Skeletal muscle satellite cell (primary cell): ENCODE data around the gene MFSD6L. TPM values are rescaled to one million over a fixed set of nuclear protein-coding genes. Genes with fewer than 3 reads are reported as not detected.

Source experiments
- H3K27me3 ChIP-seq: 2 replicates; pipeline ENCODE4 v1.7.0; 2013; ENCODE audit warnings: low read length; ENCODE audit not compliant: control insufficient read depth, insufficient read depth
- H3K36me3 ChIP-seq: 2 replicates; pipeline ENCODE4 v1.7.0; 2013; ENCODE audit warnings: mild to moderate bottlenecking, control low read depth, low read length; ENCODE audit not compliant: insufficient read depth
- H3K4me1 ChIP-seq: 2 replicates; pipeline ENCODE4 v1.7.0; 2013; ENCODE audit warnings: low read length; ENCODE audit not compliant: control insufficient read depth, insufficient read depth
- H3K4me2 ChIP-seq: 2 replicates; pipeline ENCODE4 v1.7.0; 2013; ENCODE audit warnings: mild to moderate bottlenecking, low read length
- H3K4me3 ChIP-seq: 2 replicates; pipeline ENCODE4 v1.7.0; 2013; ENCODE audit warnings: low read length
- H3K9ac ChIP-seq: 2 replicates; pipeline ENCODE4 v1.7.0; 2013; ENCODE audit warnings: mild to moderate bottlenecking, low read depth, low read length, moderate library complexity
- H3K9me3 ChIP-seq: replicated peaks from 2 replicates; pipeline ENCODE4 v1.7.0; 2013; ENCODE audit warnings: mild to moderate bottlenecking, control low read depth, low read length
- total RNA-seq: library from RNA; depleted of rRNA; stranded (reverse); fragments of >200 nt; gene quantifications from 2 replicates; pipeline ENCODE4 v1.2.3, GENCODE V29; 2012; rRNA removed

MFSD6L gene, protein sequence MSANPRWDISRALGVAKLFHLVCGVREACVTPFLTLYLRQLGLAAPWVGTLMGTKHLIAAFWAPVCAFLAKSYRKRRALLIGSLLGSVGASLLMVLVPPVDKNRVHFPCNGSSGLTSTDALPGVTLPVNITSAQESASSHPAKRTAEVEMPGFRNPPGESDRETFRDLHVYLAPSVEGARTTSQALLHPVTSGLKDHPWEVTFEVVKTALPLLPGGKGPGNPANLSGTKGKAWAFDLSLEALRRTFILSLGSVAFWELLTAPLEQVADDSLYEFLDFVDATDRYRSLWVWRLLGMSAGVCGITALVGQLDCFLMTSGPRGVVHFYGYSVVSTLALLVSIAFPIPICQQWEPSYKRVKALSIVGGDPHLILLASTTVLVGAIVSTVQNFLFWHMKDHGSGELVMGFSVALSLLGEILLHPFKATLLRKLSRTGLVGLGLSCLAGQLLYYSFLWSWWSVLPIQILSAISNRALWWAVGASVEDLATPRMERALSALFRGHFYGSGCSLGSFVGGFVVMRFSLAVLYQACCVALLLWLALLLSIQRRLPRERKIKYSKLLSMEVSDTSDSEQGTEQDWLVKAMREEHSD
- not detected in 2 replicates for total RNA-seq

- Histone ChIP-seq H3K27me3 (peaks cover 7% of the 10 kb centered on the region), H3K36me3 (no peaks in the 10 kb centered on the region), H3K4me2 (no peak within 1 kb of the TSS), H3K4me3 (no peak within 1 kb of the TSS), H3K9ac (no peak within 1 kb of the TSS), H3K4me1 (no peaks in the 10 kb centered on the region), H3K9me3 (no peaks in the 10 kb centered on the region)
Observed at GRCh38 chr17:8798846-8799569, at the start of gene MFSD6L. Gene MFSD6L, minus strand, starts transcription at chr17:8799365. Its CDS starts 245 bp downstream, at chr17:8799120.

DNA sequence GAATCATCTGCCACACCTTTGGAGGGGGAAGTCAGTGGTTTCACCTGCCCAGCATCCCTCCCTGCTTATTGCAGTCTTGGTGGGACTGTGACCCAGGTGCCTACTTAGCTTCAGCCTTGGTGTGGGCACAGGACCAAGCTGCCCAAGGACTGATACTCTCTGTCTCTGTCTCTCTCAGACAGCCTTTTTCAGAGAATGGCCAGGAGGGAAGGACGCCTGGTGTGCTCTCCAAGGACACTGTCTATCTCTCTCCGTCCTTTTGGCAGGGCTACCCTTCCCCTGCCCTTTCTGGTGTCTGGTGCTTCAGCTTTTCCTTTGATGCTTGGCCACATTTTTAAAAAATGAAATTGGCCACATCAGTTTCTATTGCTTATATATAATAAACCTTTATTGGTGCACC lies 48.7 kb upstream of the MFSD6L start:
- Histone ChIP-seq H3K27me3 (no peaks in the 10 kb centered on the region), H3K4me3 (no peak overlapping the region), H3K9ac (no peak overlapping the region), H3K36me3 (no peaks in the 10 kb centered on the region), H3K9me3 (no peaks in the 10 kb centered on the region), H3K4me2 (no peak overlapping the region), H3K4me1 (no peaks in the 10 kb centered on the region)

- H3K4me1 ChIP-seq: no peaks in the 10 kb centered on the region
- no peak overlapping the region for H3K4me2 ChIP-seq
Observed at GRCh38 chr17:8846768-8847211, 47.6 kb upstream of the MFSD6L start.

GRCh38 chr17:8844229-8845218 lies 45.4 kb upstream of the MFSD6L start:
- no peaks in the 10 kb centered on the region for H3K36me3 ChIP-seq

More at GRCh38 chr17:8846768-8847211, 47.6 kb upstream of the MFSD6L start:
- H3K9me3 ChIP-seq: no peaks in the 10 kb centered on the region
- H3K27me3 ChIP-seq: no peaks in the 10 kb centered on the region
- no peaks in the 10 kb centered on the region for H3K36me3 ChIP-seq
- H3K4me3 ChIP-seq: no peak overlapping the region
- H3K9ac ChIP-seq: no peak overlapping the region

DNA sequence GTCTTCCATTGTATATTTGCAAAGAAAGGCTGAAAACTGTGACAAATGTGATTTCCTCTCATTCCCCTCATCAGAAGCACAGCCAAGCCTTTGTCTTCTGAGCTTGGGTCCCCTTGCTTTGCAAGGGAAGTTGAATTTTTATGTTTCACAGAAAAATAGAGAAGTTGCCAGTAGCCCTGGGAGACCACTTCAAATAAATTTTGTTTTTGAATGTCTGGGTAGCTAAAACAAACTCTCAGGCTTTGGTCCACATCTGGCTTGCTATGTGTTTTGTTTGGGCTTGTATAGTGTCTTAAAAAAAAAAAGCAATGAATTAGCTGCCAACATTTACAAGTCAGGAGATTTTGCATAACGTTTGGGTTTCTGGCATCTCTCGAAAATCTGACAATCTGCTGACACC lies 44.2 kb upstream of the MFSD6L start:
- H3K4me3 ChIP-seq: no peak overlapping the region
- H3K36me3 ChIP-seq: no peaks in the 10 kb centered on the region
- no peaks in the 10 kb centered on the region for H3K9me3 ChIP-seq
- H3K27me3 ChIP-seq: no peaks in the 10 kb centered on the region
- no peak overlapping the region for H3K9ac ChIP-seq
- no peaks in the 10 kb centered on the region for H3K4me1 ChIP-seq
- no peak overlapping the region for H3K4me2 ChIP-seq

More at GRCh38 chr17:8844229-8845218, 45.4 kb upstream of the MFSD6L start:
- H3K9ac ChIP-seq: no peak overlapping the region
- no peaks in the 10 kb centered on the region for H3K9me3 ChIP-seq
- H3K4me2 ChIP-seq: no peak overlapping the region
- no peak overlapping the region for H3K4me3 ChIP-seq
- H3K4me1 ChIP-seq: no peaks in the 10 kb centered on the region
- H3K27me3 ChIP-seq: no peaks in the 10 kb centered on the region

DNA sequence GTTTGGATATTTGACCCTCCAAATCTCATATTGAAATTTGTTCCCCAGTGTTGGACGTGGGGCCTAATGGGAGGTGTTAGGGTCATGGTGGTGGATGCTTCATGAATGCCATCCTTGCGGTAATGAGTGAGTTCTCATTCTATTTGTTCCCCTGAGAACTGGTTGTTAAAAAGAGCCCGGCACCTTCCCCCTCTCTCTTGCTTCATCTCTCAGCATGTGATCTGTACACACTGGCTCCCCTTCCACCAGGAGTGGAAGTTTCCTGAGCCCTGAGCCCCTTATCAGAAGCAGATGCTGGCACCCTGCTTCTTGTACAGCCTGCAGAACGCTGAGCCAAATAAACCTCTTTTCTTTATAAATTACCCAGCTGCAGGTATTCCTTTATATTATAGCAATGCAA lies 42.7 kb upstream of the MFSD6L start:
- Histone ChIP-seq H3K36me3 (no peaks in the 10 kb centered on the region), H3K4me3 (no peak overlapping the region), H3K9me3 (no peaks in the 10 kb centered on the region), H3K9ac (no peak overlapping the region), H3K4me2 (no peak overlapping the region), H3K4me1 (no peaks in the 10 kb centered on the region), H3K27me3 (no peaks in the 10 kb centered on the region)

DNA sequence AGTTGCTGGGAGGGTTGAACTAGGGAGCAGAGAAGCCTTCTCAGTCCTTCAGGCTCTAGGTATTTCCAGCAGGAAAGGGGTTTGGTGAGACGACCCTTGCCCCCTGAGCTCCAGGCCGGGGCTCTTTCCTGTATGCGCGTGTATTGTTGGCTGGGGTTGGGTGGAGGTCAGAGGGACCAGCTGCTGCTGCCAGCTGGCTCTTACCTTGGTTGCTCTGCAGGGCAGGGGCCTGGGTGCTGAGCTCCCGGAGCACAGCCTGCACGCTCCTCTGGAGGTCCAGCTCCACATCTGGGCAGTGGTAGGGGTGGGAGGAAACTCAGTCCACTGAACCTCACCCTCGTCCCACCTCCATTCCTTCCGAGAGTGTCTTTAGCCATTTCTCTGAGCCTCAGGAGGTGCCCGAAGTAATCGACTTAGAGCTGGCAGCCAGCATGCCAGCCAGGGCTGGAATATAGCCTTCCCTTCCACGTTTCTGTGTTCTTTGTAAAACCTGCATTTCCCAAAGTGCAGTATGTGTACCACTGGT lies 40.3 kb upstream of the MFSD6L start:
- no peak overlapping the region for H3K9ac ChIP-seq
- no peaks in the 10 kb centered on the region for H3K27me3 ChIP-seq
- H3K4me3 ChIP-seq: no peak overlapping the region
- no peak overlapping the region for H3K4me2 ChIP-seq
- no peaks in the 10 kb centered on the region for H3K36me3 ChIP-seq
- H3K9me3 ChIP-seq: no peaks in the 10 kb centered on the region
- no peaks in the 10 kb centered on the region for H3K4me1 ChIP-seq

- Histone ChIP-seq H3K4me2 (no peak overlapping the region), H3K36me3 (no peaks in the 10 kb centered on the region), H3K27me3 (no peaks in the 10 kb centered on the region), H3K9ac (no peak overlapping the region), H3K9me3 (no peaks in the 10 kb centered on the region), H3K4me3 (no peak overlapping the region), H3K4me1 (no peaks in the 10 kb centered on the region)
Observed at GRCh38 chr17:8838551-8839095, 39.5 kb upstream of the MFSD6L start.

- Histone ChIP-seq H3K4me3 (no peak overlapping the region), H3K4me2 (no peak overlapping the region), H3K36me3 (no peaks in the 10 kb centered on the region), H3K4me1 (no peaks in the 10 kb centered on the region), H3K27me3 (no peaks in the 10 kb centered on the region), H3K9me3 (no peaks in the 10 kb centered on the region), H3K9ac (no peak overlapping the region)
Observed at GRCh38 chr17:8837563-8838075, 38.5 kb upstream of the MFSD6L start.

GRCh38 chr17:8836821-8837562 lies 37.8 kb upstream of the MFSD6L start:
- no peaks in the 10 kb centered on the region for H3K27me3 ChIP-seq

More at GRCh38 chr17:8836821-8837562, 37.8 kb upstream of the MFSD6L start:
- Histone ChIP-seq H3K9me3 (no peaks in the 10 kb centered on the region), H3K36me3 (no peaks in the 10 kb centered on the region), H3K9ac (no peak overlapping the region), H3K4me3 (no peak overlapping the region), H3K4me2 (no peak overlapping the region), H3K4me1 (no peaks in the 10 kb centered on the region)
